NCI-H2196 (cell line): ENCODE data around the gene PDE1C.
"Not testable (repeated sequence)": the region's sequence is repeated elsewhere in the genome, so short reads cannot be mapped to it uniquely, and the experiment has no call there.

Experiments
- DNase-seq: peaks from one replicate; lab custom pipeline; 2025; ENCODE audit not compliant: unreplicated experiment; lab: John Stamatoyannopoulos, UW

PDE1C gene

GRCh38 chr7:32045228-32045627 is 25.0 kb downstream of the PDE1C start:
- no peak for DNase-seq

GRCh38 chr7:32044739-32045138 is 25.5 kb downstream of the PDE1C start:
- no peak for DNase-seq

GRCh38 chr7:32043688-32044087 is 26.5 kb downstream of the PDE1C start:
- DNase-seq, result no peak

DNA sequence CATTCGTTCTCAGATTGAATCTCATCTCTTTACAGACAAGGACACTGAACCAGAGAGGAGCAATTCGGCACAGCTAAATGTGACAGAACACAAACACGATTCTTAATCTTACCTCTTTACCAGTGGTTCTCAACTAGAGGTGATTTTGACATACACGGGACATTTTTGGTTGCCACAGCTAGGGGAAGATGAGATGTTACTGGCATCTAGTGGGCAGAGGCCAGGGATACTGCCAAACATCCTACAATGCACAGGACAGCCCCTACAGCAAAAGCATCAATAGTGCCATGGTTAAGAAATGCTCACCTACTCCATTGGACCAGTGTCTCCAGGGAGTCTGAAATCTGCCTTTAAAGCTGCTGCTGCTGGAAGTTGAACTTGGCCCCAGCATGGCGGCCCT is 27.3 kb downstream of the PDE1C start:
- no peak for DNase-seq

DNA sequence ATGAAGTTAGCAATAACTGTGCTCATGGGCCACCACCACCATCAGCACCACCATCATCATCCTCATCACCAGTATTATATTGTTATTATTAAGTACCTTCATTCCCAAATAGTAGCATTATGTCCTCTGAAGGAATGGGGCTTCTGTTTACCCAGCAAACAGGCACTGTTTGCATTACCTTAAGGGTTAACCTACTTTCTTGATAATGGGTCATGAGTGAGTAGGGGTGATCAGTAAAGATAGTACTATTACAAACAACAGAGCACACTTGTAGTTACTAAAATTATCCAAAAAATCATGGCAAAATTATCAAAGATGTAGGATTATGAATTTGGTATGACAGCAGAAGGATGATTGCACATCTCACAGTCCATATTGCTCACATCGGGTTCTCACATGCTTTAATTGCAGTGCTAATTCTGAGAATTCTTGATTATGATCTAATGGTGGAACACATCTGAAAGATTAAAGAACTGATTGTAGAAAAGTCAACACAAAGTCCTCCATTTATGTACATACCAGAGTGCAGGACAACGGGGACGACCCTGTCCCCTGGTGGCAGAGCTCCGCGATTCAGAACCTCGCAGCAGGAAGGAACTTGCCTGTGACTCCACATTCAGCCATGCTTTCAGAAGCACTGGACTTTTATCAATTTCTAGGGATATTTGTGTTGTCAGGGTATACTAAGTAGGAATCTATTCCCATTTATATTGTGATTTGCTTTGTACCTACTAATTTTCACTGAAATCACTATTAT is 31.0 kb downstream of the PDE1C start:
- DNase-seq, result no peak

- no peak for DNase-seq
Observed at GRCh38 chr7:32037650-32038198, 32.5 kb downstream of the PDE1C start.

- no peak for DNase-seq
Observed at GRCh38 chr7:32036557-32036956, 33.6 kb downstream of the PDE1C start.

DNA sequence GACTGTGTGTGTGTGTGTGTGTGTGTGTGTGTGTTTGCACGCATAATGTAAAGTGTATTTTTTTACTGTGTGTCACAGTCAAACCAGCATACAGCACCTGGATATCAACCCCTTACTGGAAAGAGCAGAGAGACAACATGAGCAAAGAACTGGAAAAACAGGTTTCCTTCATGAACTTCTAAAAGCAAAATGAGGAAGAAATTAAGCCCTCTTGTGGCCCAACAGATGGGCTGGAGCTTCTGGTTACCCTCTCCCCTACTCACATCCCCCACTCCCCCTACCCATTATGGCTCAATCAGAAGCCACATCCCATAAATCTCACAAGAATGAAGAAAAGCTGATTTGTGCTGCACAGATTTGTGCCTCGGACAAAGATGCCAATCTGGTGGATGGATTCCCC is 36.2 kb downstream of the PDE1C start:
- peak; percentile 47 for DNase-seq

GRCh38 chr7:32033006-32033405 is 37.2 kb downstream of the PDE1C start:
- DNase-seq, result no peak

- DNase-seq, result no peak
Observed at GRCh38 chr7:32032211-32032610, 38.0 kb downstream of the PDE1C start.

DNA sequence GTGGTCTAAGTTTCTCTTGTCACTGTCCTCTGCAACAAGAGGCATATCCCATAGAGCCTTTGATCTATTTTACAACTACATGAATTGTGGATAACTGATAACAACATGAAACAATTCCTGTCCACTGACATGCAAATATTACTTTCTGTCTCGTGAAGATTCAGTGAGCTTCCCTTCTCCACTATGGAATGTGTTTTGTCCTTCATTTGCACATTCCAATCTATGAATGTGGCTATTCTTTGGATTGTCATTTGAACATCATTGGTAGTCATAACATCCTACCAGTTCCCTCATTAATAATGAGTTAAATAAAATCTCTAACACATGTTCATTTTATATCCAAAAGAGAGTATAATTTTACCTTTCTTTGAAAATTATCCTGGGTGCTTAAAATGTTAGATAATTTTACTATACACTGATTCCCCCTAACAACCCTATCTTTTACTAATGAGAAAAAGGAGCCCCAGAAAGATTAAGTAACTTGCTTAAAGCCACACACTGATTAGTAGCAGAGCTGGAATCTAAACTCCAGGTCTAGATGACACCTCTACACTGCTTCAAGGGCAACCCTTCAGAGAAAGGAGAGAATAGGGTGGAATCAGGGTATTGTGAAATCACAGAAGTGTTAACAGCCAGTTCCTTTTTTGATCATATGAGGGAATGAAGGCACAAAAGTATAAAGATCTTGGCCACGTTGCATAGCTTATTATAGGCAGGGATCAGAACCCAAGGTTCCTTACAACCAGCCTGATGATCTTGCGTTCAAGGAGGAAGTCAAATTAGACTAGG is 39.1 kb downstream of the PDE1C start:
- DNase-seq, result no peak

DNA sequence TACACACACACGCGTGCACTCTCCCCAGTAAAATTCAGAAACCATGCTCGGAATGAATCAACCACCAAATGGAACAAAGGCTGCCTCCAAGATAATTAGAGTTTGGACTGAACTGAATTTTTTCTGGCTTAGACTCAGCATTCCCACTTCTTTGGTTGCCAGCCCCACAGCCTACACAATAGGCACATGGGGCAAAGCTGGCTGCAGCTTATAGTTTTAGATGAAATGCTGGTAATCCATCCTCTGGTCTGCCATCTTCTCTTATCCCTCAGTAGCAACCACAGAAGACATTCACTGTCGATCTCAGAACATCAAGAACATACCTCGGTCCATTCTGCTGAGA is 44.2 kb downstream of the PDE1C start:
- no peak for DNase-seq

- no peak for DNase-seq
Observed at GRCh38 chr7:32025381-32026082, 44.7 kb downstream of the PDE1C start.

DNA sequence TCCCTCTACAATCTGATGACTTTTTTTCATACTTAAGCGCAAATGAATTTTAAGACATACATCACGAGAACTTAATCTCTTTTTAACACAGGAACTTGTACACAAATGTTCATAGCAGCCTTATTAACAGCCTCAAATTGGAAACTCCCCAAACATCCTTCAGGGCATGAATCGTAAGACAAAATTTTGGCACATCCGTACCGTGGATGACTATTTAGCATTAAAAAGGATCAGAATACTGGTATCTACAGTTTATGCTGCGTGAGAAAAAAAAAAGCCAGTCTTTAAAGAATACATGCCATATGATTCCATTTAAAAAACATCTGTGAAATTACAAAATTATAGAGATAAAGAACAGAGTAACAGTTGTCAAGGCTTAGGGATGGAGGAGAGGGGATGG is 46.8 kb downstream of the PDE1C start:
- no peak for DNase-seq

GRCh38 chr7:32022966-32023365 is 47.2 kb downstream of the PDE1C start:
- DNase-seq, result no peak

DNA sequence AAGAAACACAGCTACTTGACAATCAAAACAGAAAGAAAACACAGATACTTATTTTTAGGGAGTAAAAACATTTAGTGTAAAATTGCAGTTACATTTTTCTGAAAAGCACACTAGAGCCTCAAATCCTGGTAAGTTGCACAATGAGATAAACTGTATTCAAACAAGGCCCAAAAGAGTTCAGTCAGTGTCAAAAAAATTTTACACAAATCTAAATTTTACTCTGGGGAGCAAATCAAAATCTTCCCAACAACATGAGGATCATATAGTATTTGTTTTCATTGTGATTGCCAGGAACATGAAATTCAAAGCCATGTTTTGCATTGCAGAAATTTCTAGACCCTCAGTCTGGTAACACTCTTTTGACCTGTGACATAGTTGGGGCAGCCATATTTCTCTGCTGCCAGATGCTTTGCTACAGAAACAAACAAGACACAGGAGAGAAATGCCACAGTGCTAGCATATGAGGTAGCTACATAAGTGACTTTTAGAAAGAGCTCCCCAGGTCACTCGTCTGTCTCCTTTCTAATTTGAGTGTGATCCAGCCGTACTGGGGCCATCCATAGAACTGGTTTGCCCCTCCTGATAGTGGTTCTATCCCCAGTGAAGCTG is 49.6 kb downstream of the PDE1C start:
- DNase-seq, result no peak

- DNase-seq, result no peak
Observed at GRCh38 chr7:32018845-32019578, 51.2 kb downstream of the PDE1C start.

- DNase-seq, result no peak
Observed at GRCh38 chr7:32015133-32015532, 55.1 kb downstream of the PDE1C start.

- DNase-seq, result not testable (repeated sequence)
Observed at GRCh38 chr7:32013471-32013870, 56.7 kb downstream of the PDE1C start.

DNA sequence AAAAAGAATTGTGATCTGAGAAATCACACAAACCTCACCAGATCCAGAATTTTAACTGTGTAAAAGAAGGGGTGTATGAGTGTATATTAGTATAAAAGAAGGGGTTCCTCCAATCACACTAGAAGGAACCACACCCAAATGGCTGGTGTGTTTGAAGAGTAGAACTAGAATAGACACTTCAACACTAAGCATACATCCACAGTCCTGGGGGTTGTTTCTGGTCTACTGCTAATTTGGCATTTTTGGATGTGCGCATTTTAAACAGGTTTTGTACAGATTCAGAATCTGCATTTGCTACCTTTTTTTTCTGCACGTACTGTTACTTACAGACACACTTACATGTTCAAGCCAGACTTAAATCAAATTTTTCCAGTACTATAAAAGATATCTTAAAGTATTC is 64.6 kb downstream of the PDE1C start:
- DNase-seq, result no peak

DNA sequence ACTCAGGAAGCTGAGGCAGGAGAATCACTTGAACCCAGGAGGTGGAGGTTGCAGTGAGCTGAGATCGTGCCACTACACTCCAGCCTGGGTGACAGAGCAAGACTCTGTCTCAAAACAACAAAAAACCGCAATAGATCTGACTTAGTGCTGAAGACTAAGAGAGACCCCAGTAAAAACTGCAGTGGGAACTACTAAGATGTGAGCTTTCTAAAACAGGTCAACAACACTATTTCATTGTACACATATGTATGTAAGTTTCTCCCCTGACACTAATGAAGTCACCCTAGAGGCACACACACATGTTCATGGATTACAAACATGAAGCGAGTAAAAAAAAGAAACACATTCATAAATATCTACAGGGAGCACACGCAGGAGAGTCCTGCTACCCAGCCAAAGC is 68.3 kb downstream of the PDE1C start:
- no peak for DNase-seq
